GM23338 (cell line): ENCODE measurements around the gene HABP4.

Experiments
- CREB1 ChIP-seq: fragments of 250-450 bp; sonication (Bioruptor Pico); IDR thresholded peaks from 2 replicates; pipeline ENCODE4 v1.5.0; 2020; ENCODE audit warnings: low read depth, mild to moderate bottlenecking, moderate library complexity
- CTCF ChIP-seq, 2 experiments: fragments of 200-600 bp in 1 of 2; sonication (generic) in 1 of 2; conservative IDR thresholded peaks; 2 replicates each; pipeline versions ENCODE4 v1.5.1 to v1.6.1; 2016 to 2017; ENCODE audit warnings: antibody characterized with exemption in 2 of 2, low read depth in 2 of 2, mild to moderate bottlenecking in 2 of 2, moderate library complexity in 1 of 2
- ETS1 ChIP-seq: IDR thresholded peaks from 2 replicates; pipeline ENCODE4 v1.6.1; 2016; ENCODE audit warnings: antibody characterized with exemption
- EZH2 ChIP-seq: fragments of 200-600 bp; sonication (generic); IDR thresholded peaks from one replicate; pipeline ENCODE4 v1.8.0; 2017; ENCODE audit warnings: antibody characterized with exemption, mild to moderate bottlenecking, low read depth; ENCODE audit not compliant: unreplicated experiment
- EZH2phosphoT487 ChIP-seq: fragments of 200-600 bp; sonication (generic); IDR thresholded peaks from one replicate; pipeline ENCODE4 v1.8.1; 2018; ENCODE audit warnings: antibody characterized with exemption; ENCODE audit not compliant: unreplicated experiment
- JUNB ChIP-seq: IDR thresholded peaks from one replicate; pipeline ENCODE4 v1.6.1; 2016; ENCODE audit warnings: antibody characterized with exemption; ENCODE audit not compliant: unreplicated experiment
- NANOG ChIP-seq: IDR thresholded peaks from 2 replicates; pipeline ENCODE4 v1.6.1; 2016; ENCODE audit warnings: antibody characterized with exemption, borderline replicate concordance
- POLR2AphosphoS5 ChIP-seq: IDR thresholded peaks from 2 replicates; pipeline ENCODE4 v1.6.1; 2016; ENCODE audit warnings: antibody characterized with exemption, low read depth
- REST ChIP-seq: IDR thresholded peaks from one replicate; pipeline ENCODE4 v1.6.1; 2018; ENCODE audit warnings: antibody characterized with exemption; ENCODE audit not compliant: unreplicated experiment
- STAT1 ChIP-seq: IDR thresholded peaks from one replicate; pipeline ENCODE4 v1.6.1; 2016; ENCODE audit warnings: antibody characterized with exemption; ENCODE audit not compliant: unreplicated experiment
- ZNF331 ChIP-seq: fragments of 250-450 bp; sonication (Bioruptor Pico); IDR thresholded peaks from 2 replicates; pipeline ENCODE4 v1.5.0; 2020; ENCODE audit warnings: low read depth, mild to moderate bottlenecking, moderate library complexity

DNA sequence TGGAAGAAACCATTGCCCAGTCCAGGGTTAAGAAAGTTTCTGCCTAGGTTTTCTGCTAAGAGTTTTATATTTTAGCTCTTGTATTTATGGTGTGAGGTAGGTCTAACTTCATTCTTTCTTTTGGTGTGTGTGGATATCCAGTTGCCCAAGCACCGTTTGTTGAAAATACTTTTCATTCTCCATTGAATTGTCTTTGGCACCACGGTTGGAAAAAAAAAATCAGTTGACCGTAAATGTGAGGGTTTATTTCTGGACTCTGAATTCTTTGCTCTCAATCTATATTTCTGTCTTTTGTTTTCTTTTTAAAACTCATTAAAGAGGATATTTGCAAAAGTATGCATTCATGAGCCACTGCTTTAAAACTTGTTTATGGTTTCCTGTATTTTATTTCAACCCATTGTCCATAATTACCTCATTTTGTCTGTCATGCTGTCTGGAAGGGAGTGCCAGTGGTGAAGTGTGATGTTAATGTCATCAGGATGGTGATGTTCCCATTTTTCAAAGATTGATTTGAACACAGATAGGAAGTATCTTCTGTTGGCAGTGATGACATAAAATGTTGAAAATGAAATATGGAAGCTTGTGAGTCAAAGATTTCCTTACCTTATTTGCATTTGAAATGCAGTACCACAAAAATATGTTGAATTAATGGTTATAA lies 33.9 kb downstream of the HABP4 start:
- no peak for TF ChIP-seq REST
- TF ChIP-seq CTCF (conservative IDR thresholded peaks at IDR 0.05; ENCODE audit: low read depth in 2 of 2) = no peak
- TF ChIP-seq EZH2 = no peak
- no peak for TF ChIP-seq POLR2AphosphoS5
- no peak for TF ChIP-seq NANOG
- TF ChIP-seq EZH2phosphoT487 = no peak
- no peak for TF ChIP-seq JUNB
- no peak for TF ChIP-seq CREB1
- TF ChIP-seq ZNF331 (CRISPR knock-in tag) = no peak
- TF ChIP-seq ETS1 = no peak
- no peak for TF ChIP-seq STAT1
